CD14-positive monocyte (primary cell): Measurements from ENCODE around the gene PPM1K. TPM values are rescaled to one million over a fixed set of nuclear protein-coding genes. Genes with fewer than 3 reads are reported as not detected.
A peak's percentile ranks its signal among the peaks of the same experiment; 100 is the strongest.

Experiments used
- DNase-seq, 3 donors: peaks; one replicate each; pipeline ENCODE4 v3.0.0-alpha.2; 2011 to 2022
- H2AFZ ChIP-seq: 2 replicates; pipeline ENCODE4 v1.6.0; 2012; ENCODE audit warnings: mild to moderate bottlenecking, low read depth, low read length, inconsistent platforms; ENCODE audit not compliant: insufficient read depth, poor library complexity, severe bottlenecking
- H3K27ac ChIP-seq, 2 donors: 1 replicate in 1 of 2; 2 replicates in 1 of 2; pipeline ENCODE4 v1.5.1; 2012 to 2013; ENCODE audit warnings: low read length in 2 of 2, control low read depth in 1 of 2, inconsistent platforms in 1 of 2, low read depth in 1 of 2, mild to moderate bottlenecking in 1 of 2
- H3K27me3 ChIP-seq, 2 donors: one replicate each; pipeline versions ENCODE4 v1.6.0 to v1.6.1; 2011 to 2013; ENCODE audit warnings: low read length in 2 of 2; ENCODE audit not compliant: control insufficient read depth in 2 of 2, insufficient read depth in 2 of 2
- H3K36me3 ChIP-seq, 2 donors: replicated peaks in 1 of 2; 1 replicate in 1 of 2; 2 replicates in 1 of 2; pipeline versions ENCODE4 v1.5.1 to v1.6.1; 2012 to 2013; ENCODE audit warnings: low read length in 2 of 2, control low read depth in 1 of 2, inconsistent platforms in 1 of 2, mild to moderate bottlenecking in 1 of 2; ENCODE audit not compliant: insufficient read depth in 2 of 2, control insufficient read depth in 1 of 2
- H3K4me1 ChIP-seq, 2 donors: 1 replicate in 1 of 2; 2 replicates in 1 of 2; pipeline versions ENCODE4 v1.5.1 to v1.6.1; 2012 to 2013; ENCODE audit warnings: low read length in 2 of 2, control low read depth in 1 of 2, inconsistent platforms in 1 of 2, mild to moderate bottlenecking in 1 of 2, moderate library complexity in 1 of 2; ENCODE audit not compliant: insufficient read depth in 2 of 2, control insufficient read depth in 1 of 2
- H3K4me2 ChIP-seq: replicated peaks from 2 replicates; pipeline ENCODE3; 2012; ENCODE audit warnings: low read length, moderate library complexity, mild to moderate bottlenecking; ENCODE audit not compliant: poor library complexity, severe bottlenecking; ENCODE audit errors: extremely low read depth
- H3K4me3 ChIP-seq, 3 experiments: fragments of 200-600 bp in 1 of 3; sonication (generic) in 1 of 3; replicated peaks in 1 of 3; 1 replicate in 2 of 3; 2 replicates in 1 of 3; pipeline ENCODE4 v1.5.1; 2011 to 2013; ENCODE audit warnings: low read length in 3 of 3, mild to moderate bottlenecking in 3 of 3, control low read depth in 2 of 3, low read depth in 2 of 3, inconsistent platforms in 1 of 3, moderate library complexity in 1 of 3
- H3K79me2 ChIP-seq: 2 replicates; pipeline ENCODE4 v1.6.0; 2012; ENCODE audit warnings: mild to moderate bottlenecking, control low read depth, inconsistent platforms, low read length, moderate library complexity; ENCODE audit not compliant: insufficient read depth
- H3K9ac ChIP-seq: 2 replicates; pipeline ENCODE4 v1.6.0; 2017; ENCODE audit warnings: low read length, mild to moderate bottlenecking; ENCODE audit not compliant: insufficient read depth, poor library complexity, severe bottlenecking
- H3K9me3 ChIP-seq, 2 donors: replicated peaks in 1 of 2; 1 replicate in 1 of 2; 2 replicates in 1 of 2; pipeline versions ENCODE4 v1.5.1 to v1.6.1; 2012 to 2013; ENCODE audit warnings: low read length in 2 of 2, control low read depth in 1 of 2; ENCODE audit not compliant: control insufficient read depth in 1 of 2, insufficient read depth in 1 of 2
- H4K20me1 ChIP-seq: 2 replicates; pipeline ENCODE4 v1.6.0; 2012; ENCODE audit warnings: mild to moderate bottlenecking, low read length, control low read depth, moderate library complexity; ENCODE audit not compliant: insufficient read depth
- H3K27ac Mint-ChIP-seq, 7 donors: one replicate each; pipeline ENCODE4 v1.8.0; 2020; ENCODE audit warnings: mild to moderate bottlenecking in 7 of 7, mixed read lengths in 7 of 7, moderate library complexity in 6 of 7, inconsistent platforms in 2 of 7
- H3K27me3 Mint-ChIP-seq, 3 donors: one replicate each; pipeline ENCODE4 v1.8.0; 2021 to 2022; ENCODE audit warnings: low read depth in 3 of 3, mild to moderate bottlenecking in 3 of 3, mixed read lengths in 3 of 3, moderate library complexity in 3 of 3, inconsistent platforms in 1 of 3
- H3K36me3 Mint-ChIP-seq, 2 donors: one replicate each; pipeline ENCODE4 v1.8.0; 2020; ENCODE audit warnings: mixed read lengths in 2 of 2, inconsistent platforms in 1 of 2, mild to moderate bottlenecking in 1 of 2
- H3K4me1 Mint-ChIP-seq: one replicate; pipeline ENCODE4 v1.8.0; 2020; ENCODE audit warnings: mild to moderate bottlenecking, mixed read lengths
- H3K4me3 Mint-ChIP-seq, 2 donors: one replicate each; pipeline ENCODE4 v1.8.0; 2020; ENCODE audit warnings: mild to moderate bottlenecking in 2 of 2, mixed read lengths in 2 of 2, moderate library complexity in 1 of 2
- H3K9me3 Mint-ChIP-seq, 7 donors: one replicate each; pipeline ENCODE4 v1.8.0; 2020 to 2022; ENCODE audit warnings: mixed read lengths in 7 of 7, mild to moderate bottlenecking in 6 of 7, moderate library complexity in 6 of 7, inconsistent platforms in 2 of 7
- CTCF ChIP-seq: fragments of 200-600 bp; IDR thresholded peaks from one replicate; pipeline ENCODE4 v1.8.0; 2022; ENCODE audit warnings: antibody characterized with exemption, mild to moderate bottlenecking
- WGBS: methylation state at CpG from one replicate; pipeline ENCODE4 v1.1.5; 2013; ENCODE audit warnings: missing lambda C conversion rate; ENCODE audit not compliant: insufficient coverage; 5-methylcytosine and 5-hydroxymethylcytosine counted together
- intact Hi-C, 2 donors: fragments of 100-400 bp; cut with micrococcal nuclease; formaldehyde crosslinking; loops; one replicate each; pipeline versions ENCODE4 v1.15.0 to v1.15.1; 2023
- polyA plus RNA-seq, 3 donors: library from polyadenylated mRNA; depleted of rRNA in 1 of 3; unstranded in 2 of 3; stranded (reverse) in 1 of 3; fragments of 300-500 nt in 2 of 3; fragments of >200 nt in 1 of 3; fragmentation: Illumina TruSeq in 2 of 3; gene quantifications; 1 replicate in 2 of 3; 2 replicates in 1 of 3; pipeline ENCODE4 v1.2.3, GENCODE V29; 2012 to 2021
- small RNA-seq: library from RNA; depleted of rRNA; stranded (forward); fragments of <200 nt; gene quantifications from one replicate; pipeline ENCODE3, GENCODE V24; 2012; ENCODE audit warnings: low read depth; ENCODE audit not compliant: insufficient read length

PPM1K gene
- polyA plus RNA-seq, 3 donors = 5.7 to 11.0 (median 7.0) TPM

- peak; percentile 34 to 62 (median 43) for DNase-seq
- Histone ChIP-seq H3K36me3 (no peaks in the 10 kb centered on the region), H3K4me1 (no peaks in the 10 kb centered on the region), H3K9ac (no peak overlapping the region), H3K4me3 (no peak overlapping the region), H3K79me2 (no peaks in the 10 kb centered on the region), H3K9me3 (no peaks in the 10 kb centered on the region), H3K4me2 (no peak overlapping the region), H3K27ac (no peak overlapping the region), H2AFZ (no peak overlapping the region), H3K27me3 (no peaks in the 10 kb centered on the region), H4K20me1 (no peaks in the 10 kb centered on the region)
- Mint-ChIP-seq H3K4me3 (no peak overlapping the region), H3K36me3 (no peaks in the 10 kb centered on the region), H3K9me3 (no peaks in the 10 kb centered on the region), H3K4me1 (peaks cover 6% of the 10 kb centered on the region), H3K27me3 (peaks cover 0 to 4% (median 0%) of the 10 kb centered on the region in 3 donors), H3K27ac (no peak overlapping the region)
- peak; percentile 83 for TF ChIP-seq CTCF
- intact Hi-C loops = loop anchor here (5.0 to 10.0 kb wide), 4 partner anchors 179 to 534 kb away; no protein-coding TSS in a partner anchor
- WGBS = 57% methylated on average over 7 of the region's 18 CpGs
These were observed 72.7 kb downstream of the PPM1K start for GRCh38 chr4:88211473-88212252.

GRCh38 chr4:88208156-88208555, 76.2 kb downstream of the PPM1K start:
- Mint-ChIP-seq H3K4me1 (peaks cover 5% of the 10 kb centered on the region), H3K36me3 (no peaks in the 10 kb centered on the region), H3K27ac (no peak overlapping the region), H3K4me3 (no peak overlapping the region), H3K27me3 (peaks cover 0 to 4% (median 0%) of the 10 kb centered on the region in 3 donors), H3K9me3 (peaks cover 0 to 2% (median 0%) of the 10 kb centered on the region in 7 donors)
- Histone ChIP-seq H3K4me3 (no peak overlapping the region), H3K79me2 (no peaks in the 10 kb centered on the region), H3K27ac (no peak overlapping the region), H4K20me1 (no peaks in the 10 kb centered on the region), H2AFZ (no peak overlapping the region), H3K36me3 (no peaks in the 10 kb centered on the region), H3K4me2 (no peak overlapping the region), H3K27me3 (no peaks in the 10 kb centered on the region), H3K9ac (no peak overlapping the region), H3K4me1 (no peaks in the 10 kb centered on the region), H3K9me3 (no peaks in the 10 kb centered on the region)
- 69% methylated on average over 2 of the region's 4 CpGs for WGBS
- intact Hi-C loops = no loop called here
- TF ChIP-seq CTCF = no peak
- no peak for DNase-seq

Small RNAs within 50 kb of the gene (small RNA-seq; reads per million reads assigned to genes)
- gene RF00019 = not detected
- gene RNU6-1298P = not detected

Other genes starting within 250 kb of the PPM1K start
- not detected for gene ABCG2, start 125.9 kb downstream of the PPM1K start, polyA plus RNA-seq
- gene HERC6, start 94.3 kb upstream of the PPM1K start, polyA plus RNA-seq = 1 to 10 TPM; 4.1 to 9.4 (median 6.1) TPM
- 10 to 100 TPM in 1 of 3 donors, 1 to 10 TPM in 2; 2.9 to 10.4 (median 8.1) TPM for gene HERC5, start 172.6 kb upstream of the PPM1K start, polyA plus RNA-seq
- 100 to 1,000 TPM in 2 of 3 donors, 10 to 100 TPM in 1; 18.8 to 227 (median 220) TPM for gene PYURF, start 239.2 kb upstream of the PPM1K start, polyA plus RNA-seq